HG03442 (cell line): Measurements from ENCODE around the gene BEND5.

Experiments
- ATAC-seq: cut with Tn5 transposase; IDR thresholded peaks from one replicate; pipeline ENCODE4 v1.9.1; 2021; ENCODE audit warnings: mild to moderate bottlenecking, moderate library complexity; ENCODE audit not compliant: unreplicated experiment

The BEND5 gene

GRCh38 chr1:48683839-48684238 lies 92.9 kb downstream of the BEND5 start:
- no peak for ATAC-seq

DNA sequence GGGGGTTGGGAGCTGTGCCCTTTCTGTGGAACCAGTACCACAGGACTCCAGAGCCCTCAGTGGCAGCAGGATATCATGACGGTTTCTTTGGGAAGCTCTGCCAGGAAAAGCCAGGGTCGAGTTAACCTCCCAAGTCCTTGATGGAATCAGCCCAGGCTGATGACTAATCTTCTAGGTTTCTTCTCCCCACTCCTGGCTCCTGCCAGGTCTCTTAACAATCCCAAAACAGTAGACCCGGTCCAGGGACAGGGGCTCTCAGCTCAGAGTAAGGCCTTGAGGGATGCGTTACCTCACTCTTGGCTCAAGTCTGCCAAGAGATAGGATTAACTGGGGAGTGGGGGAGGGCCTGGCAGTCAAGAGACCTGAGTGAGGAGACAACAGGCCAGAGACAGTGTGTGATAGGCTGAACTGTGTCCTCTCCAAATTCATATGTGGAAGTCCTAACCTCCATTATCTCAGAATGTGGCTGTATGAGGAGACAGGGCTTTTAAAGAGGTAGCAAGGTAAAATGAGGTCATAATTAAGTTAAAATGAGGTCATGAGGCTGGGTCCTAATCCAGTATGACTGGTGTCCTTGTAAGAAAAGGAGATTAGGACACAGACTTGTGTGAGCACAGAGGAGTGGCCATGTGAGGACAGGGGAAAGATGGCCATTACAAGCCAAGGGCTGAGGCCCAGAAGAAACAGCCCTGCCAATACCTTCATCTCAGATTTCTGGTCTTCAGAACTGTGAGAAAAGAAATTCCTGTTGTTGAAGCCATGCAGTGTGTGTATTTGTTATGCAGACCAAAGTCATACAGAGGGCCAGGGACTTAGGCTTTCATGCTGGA lies 95.0 kb downstream of the BEND5 start:
- no peak for ATAC-seq

- ATAC-seq, result no peak
Measured at GRCh38 chr1:48680411-48681035, 96.2 kb downstream of the BEND5 start.

DNA sequence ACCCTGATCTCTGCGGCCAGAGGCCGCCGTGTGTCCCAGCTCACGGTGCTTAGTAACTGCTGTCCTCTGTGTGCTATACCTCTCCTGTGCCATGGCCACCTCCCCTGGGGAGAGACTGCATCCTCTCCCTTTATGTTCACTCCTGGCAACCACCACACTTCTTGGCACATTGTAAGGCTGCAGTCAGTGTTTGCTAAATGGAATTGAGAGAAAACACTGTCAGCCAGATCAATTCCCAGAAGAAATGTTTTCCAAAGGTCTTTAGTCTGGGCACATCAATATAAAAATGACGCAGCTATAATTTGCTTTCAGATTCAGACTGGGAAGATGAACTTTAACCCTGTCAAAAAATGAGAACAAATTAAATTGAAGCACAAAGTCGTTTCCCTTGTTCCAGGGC lies 96.8 kb downstream of the BEND5 start:
- ATAC-seq, result no peak

GRCh38 chr1:48678710-48679505 lies 97.8 kb downstream of the BEND5 start:
- no peak for ATAC-seq
